Endothelial cell of umbilical vein (primary cell): Measurements from ENCODE around the gene INKA2. TPM values are rescaled to one million over a fixed set of nuclear protein-coding genes. Genes with fewer than 3 reads are reported as not detected.

Experiments
- BruUV-seq: library from RNA; stranded (reverse); fragments of 400-500 nt; replicated peaks from 2 replicates; lab custom pipeline; 2021; lab: Mats Ljungman, UMichigan
- CTCF ChIA-PET: fragments of 300-600, 350-600 bp; sonication (Branson Sonifier 250); formaldehyde crosslinking; loops from one replicate; lab custom pipeline; 2021; ENCODE audit warnings: antibody characterized with exemption, inconsistent platforms; lab: Charles Lee
- POLR2A ChIA-PET: fragments of 300-600, 350-600 bp; sonication (Branson Sonifier 250); formaldehyde crosslinking; loops from one replicate; lab custom pipeline; 2021; ENCODE audit warnings: antibody characterized with exemption, inconsistent platforms; lab: Charles Lee
- DNase-seq: peaks from one replicate; pipeline ENCODE4 v3.0.0-alpha.2; 2011; ENCODE audit warnings: low read depth, low spot score
- FAIRE-seq: peaks from 2 replicates; lab custom pipeline; 2011; peaks lifted over from hg19 to GRCh38; lab: Jason Lieb, UNC
- H2AFZ ChIP-seq: 2 replicates; pipeline ENCODE4 v1.6.0; 2012; ENCODE audit warnings: low read depth, low read length, control low read depth, inconsistent platforms
- H3K27ac ChIP-seq: 2 replicates; pipeline ENCODE4 v1.5.1; 2011; ENCODE audit warnings: low read depth, mild to moderate bottlenecking, control low read depth, low read length, moderate library complexity; ENCODE audit not compliant: insufficient read depth
- H3K27me3 ChIP-seq, 2 experiments: 2 replicates each; pipeline versions ENCODE4 v1.6.0 to v1.6.1; 2011; ENCODE audit warnings: low read length in 2 of 2, mixed read lengths in 1 of 2; ENCODE audit not compliant: control insufficient read depth in 2 of 2, insufficient read depth in 2 of 2
- H3K36me3 ChIP-seq, 2 experiments: 2 replicates in 1 of 2; 3 replicates in 1 of 2; pipeline ENCODE4 v1.5.1; 2011; ENCODE audit warnings: low read length in 2 of 2, mild to moderate bottlenecking in 1 of 2, moderate library complexity in 1 of 2; ENCODE audit not compliant: control insufficient read depth in 2 of 2, insufficient read depth in 2 of 2; ENCODE audit errors: extremely low read depth in 1 of 2
- H3K4me1 ChIP-seq: 3 replicates; pipeline ENCODE4 v1.5.1; 2011; ENCODE audit warnings: mild to moderate bottlenecking, low read length; ENCODE audit not compliant: control insufficient read depth, insufficient read depth; ENCODE audit errors: extremely low read depth
- H3K4me2 ChIP-seq: 2 replicates; pipeline ENCODE4 v1.6.1; 2011; ENCODE audit warnings: low read length, control low read depth, mixed read lengths; ENCODE audit not compliant: insufficient read depth
- H3K4me3 ChIP-seq, 3 experiments: fragments of 200-600 bp in 1 of 3; sonication (generic), shearing (Covaris generic) in 1 of 3; replicated peaks in 1 of 3; 2 replicates each; pipeline ENCODE4 v1.5.1; 2011 to 2016; ENCODE audit warnings: control low read depth in 3 of 3, low read length in 3 of 3, mild to moderate bottlenecking in 2 of 3, inconsistent platforms in 1 of 3, low read depth in 1 of 3, moderate library complexity in 1 of 3; ENCODE audit not compliant: insufficient read depth in 1 of 3
- H3K79me2 ChIP-seq: 2 replicates; pipeline ENCODE4 v1.6.0; 2012; ENCODE audit warnings: low read length, inconsistent platforms; ENCODE audit not compliant: control insufficient read depth, insufficient read depth
- H3K9ac ChIP-seq: replicated peaks from 2 replicates; pipeline ENCODE3; 2011; ENCODE audit warnings: low read length, control low read depth; ENCODE audit not compliant: insufficient read depth; ENCODE audit errors: extremely low read depth
- H3K9me1 ChIP-seq: replicated peaks from 3 replicates; pipeline ENCODE4 v1.6.0; 2011; ENCODE audit warnings: mild to moderate bottlenecking, low read length; ENCODE audit not compliant: control insufficient read depth, insufficient read depth; ENCODE audit errors: extremely low read depth
- H3K9me3 ChIP-seq: replicated peaks from 2 replicates; pipeline ENCODE4 v1.5.1; 2012; ENCODE audit warnings: low read length, inconsistent platforms; ENCODE audit not compliant: control insufficient read depth, insufficient read depth
- H4K20me1 ChIP-seq: replicated peaks from 2 replicates; pipeline ENCODE3; 2011; ENCODE audit warnings: mild to moderate bottlenecking, low read length; ENCODE audit not compliant: control insufficient read depth, insufficient read depth; ENCODE audit errors: extremely low read depth
- EZH2 ChIP-seq: IDR thresholded peaks from 2 replicates; pipeline ENCODE4 v1.6.1; 2012; ENCODE audit warnings: borderline replicate concordance, low read depth, mild to moderate bottlenecking, moderate library complexity, low read length, inconsistent platforms; ENCODE audit not compliant: severe bottlenecking
- FOS ChIP-seq: IDR thresholded peaks from 2 replicates; pipeline ENCODE4 v1.6.1; 2011; ENCODE audit warnings: mild to moderate bottlenecking, low read length, moderate library complexity, borderline replicate concordance; ENCODE audit not compliant: insufficient read depth
- GATA2 ChIP-seq: IDR thresholded peaks from 2 replicates; pipeline ENCODE4 v1.7.0; 2011; ENCODE audit warnings: low read depth, mild to moderate bottlenecking, moderate library complexity, mixed read lengths, low read length; ENCODE audit not compliant: insufficient read length, insufficient read depth
- JUN ChIP-seq: IDR thresholded peaks from 2 replicates; pipeline ENCODE4 v1.6.1; 2011; ENCODE audit warnings: borderline replicate concordance, low read depth; ENCODE audit not compliant: insufficient read length, insufficient read depth
- MYC ChIP-seq: IDR thresholded peaks from one replicate; pipeline ENCODE4 v1.6.1; 2011; ENCODE audit warnings: mild to moderate bottlenecking, low read depth, low read length
- POLR2A ChIP-seq: IDR thresholded peaks from 2 replicates; pipeline ENCODE4 v1.6.1; 2012; ENCODE audit warnings: low read depth, mild to moderate bottlenecking, control low read depth, low read length
- POLR2AphosphoS5 ChIP-seq: IDR thresholded peaks from 2 replicates; pipeline ENCODE4 v1.6.1; 2012; ENCODE audit warnings: low read depth, mild to moderate bottlenecking, control low read depth, low read length, moderate library complexity; ENCODE audit not compliant: insufficient read depth
- dilution Hi-C: fragments of 300-500 bp; cut with MboI; formaldehyde crosslinking; loops from one replicate; pipeline ENCODE4 v1.15.0; 2019; ENCODE audit warnings: low sequenced_read_pairs; ENCODE audit not compliant: extremely low pct_ligation_motif_present
- intact Hi-C: fragments of 100-400 bp; cut with micrococcal nuclease; formaldehyde crosslinking; loops from one replicate; pipeline ENCODE4 v1.10.0; 2022
- polyA plus RNA-seq, 4 experiments: library from polyadenylated mRNA; depleted of rRNA in 3 of 4; stranded (reverse) in 3 of 4; unstranded in 1 of 4; fragments of >200 nt; gene quantifications; 2 replicates each; pipeline versions ENCODE4 v1.2.1 to v1.2.3, GENCODE V29; 2011 to 2012; ENCODE audit warnings: missing spikeins in 1 of 4
- total RNA-seq: library from RNA; stranded (reverse); gene quantifications from 2 replicates; pipeline ENCODE4 v1.2.3, GENCODE V29; 2021
- TF ChIP-seq, protein P1 (sequence below), 2 donors: IDR thresholded peaks; 1 replicate in 1 of 2; 2 replicates in 1 of 2; pipeline ENCODE4 v1.5.1; 2011; ENCODE audit warnings: low read length in 2 of 2, mild to moderate bottlenecking in 2 of 2, moderate library complexity in 2 of 2, control low read depth in 1 of 2, inconsistent platforms in 1 of 2, low read depth in 1 of 2; ENCODE audit not compliant: insufficient read depth in 1 of 2; ENCODE audit errors: extremely low read depth in 1 of 2
- TF ChIP-seq, protein P2 (sequence below): IDR thresholded peaks from 2 replicates; pipeline ENCODE4 v1.6.1; 2011; ENCODE audit not compliant: insufficient read depth, insufficient read length

Gene INKA2
- total and polyA plus RNA-seq, 2 donors (not counting 3 experiments of a cell fraction or from before 2014, with no cell fraction given): 2.4 to 7.8 TPM

GRCh38 chr1:111777301-111777700 lies 38.1 kb upstream of the INKA2 start:
- Histone ChIP-seq H3K79me2 (no peaks in the 10 kb centered on the region), H3K36me3 (no peaks in the 10 kb centered on the region), H4K20me1 (no peaks in the 10 kb centered on the region), H3K9me1 (peaks cover 2% of the 10 kb centered on the region), H3K4me3 (no peak overlapping the region), H3K4me2 (no peak overlapping the region), H3K4me1 (no peaks in the 10 kb centered on the region), H3K9me3 (no peaks in the 10 kb centered on the region), H3K9ac (no peak overlapping the region), H3K27me3 (no peaks in the 10 kb centered on the region), H3K27ac (no peak overlapping the region), H2AFZ (no peak overlapping the region)
- ChIA-PET POLR2A (no interaction called here), CTCF (interaction anchor here (0.6 to 1.5 kb wide), 2 partner anchors 8 to 296 kb away, joined by 3 to 4 read pairs; no protein-coding TSS in a partner anchor)
- dilution Hi-C loops (no loop called here), intact Hi-C loops (no loop called here)
- BruUV-seq: no TSS peak
- no peak for FAIRE-seq
- DNase-seq: no peak
- no peak for TF ChIP-seq GATA2
- no peak for TF ChIP-seq EZH2
- TF ChIP-seq, protein P1, sequence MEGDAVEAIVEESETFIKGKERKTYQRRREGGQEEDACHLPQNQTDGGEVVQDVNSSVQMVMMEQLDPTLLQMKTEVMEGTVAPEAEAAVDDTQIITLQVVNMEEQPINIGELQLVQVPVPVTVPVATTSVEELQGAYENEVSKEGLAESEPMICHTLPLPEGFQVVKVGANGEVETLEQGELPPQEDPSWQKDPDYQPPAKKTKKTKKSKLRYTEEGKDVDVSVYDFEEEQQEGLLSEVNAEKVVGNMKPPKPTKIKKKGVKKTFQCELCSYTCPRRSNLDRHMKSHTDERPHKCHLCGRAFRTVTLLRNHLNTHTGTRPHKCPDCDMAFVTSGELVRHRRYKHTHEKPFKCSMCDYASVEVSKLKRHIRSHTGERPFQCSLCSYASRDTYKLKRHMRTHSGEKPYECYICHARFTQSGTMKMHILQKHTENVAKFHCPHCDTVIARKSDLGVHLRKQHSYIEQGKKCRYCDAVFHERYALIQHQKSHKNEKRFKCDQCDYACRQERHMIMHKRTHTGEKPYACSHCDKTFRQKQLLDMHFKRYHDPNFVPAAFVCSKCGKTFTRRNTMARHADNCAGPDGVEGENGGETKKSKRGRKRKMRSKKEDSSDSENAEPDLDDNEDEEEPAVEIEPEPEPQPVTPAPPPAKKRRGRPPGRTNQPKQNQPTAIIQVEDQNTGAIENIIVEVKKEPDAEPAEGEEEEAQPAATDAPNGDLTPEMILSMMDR (IDR thresholded peaks at IDR 0.05; ENCODE audit: extremely low read depth in 1 of 2, insufficient read depth in 1 of 2, low read depth in 1 of 2, low read length in 2 of 2): no peak
- no peak for TF ChIP-seq POLR2A
- TF ChIP-seq, protein P2, sequence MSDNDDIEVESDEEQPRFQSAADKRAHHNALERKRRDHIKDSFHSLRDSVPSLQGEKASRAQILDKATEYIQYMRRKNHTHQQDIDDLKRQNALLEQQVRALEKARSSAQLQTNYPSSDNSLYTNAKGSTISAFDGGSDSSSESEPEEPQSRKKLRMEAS: no peak
- TF ChIP-seq JUN: no peak
- TF ChIP-seq POLR2AphosphoS5: no peak
- no peak for TF ChIP-seq FOS
- TF ChIP-seq MYC: no peak
